Glutamatergic neuron (in vitro differentiated cells): ENCODE results near the gene HECTD1. TPM values are rescaled to one million over a fixed set of nuclear protein-coding genes. Genes with fewer than 3 reads are reported as not detected.

Experiments
- DNase-seq: peaks from one replicate; pipeline ENCODE4 v3.0.0; 2022
- H3K27ac Mint-ChIP-seq: one replicate; pipeline ENCODE4 v1.8.0; 2020; ENCODE audit warnings: mild to moderate bottlenecking, mixed read lengths, inconsistent platforms; ENCODE audit not compliant: unreplicated experiment
- H3K27me3 Mint-ChIP-seq: one replicate; pipeline ENCODE4 v1.8.0; 2020; ENCODE audit warnings: mild to moderate bottlenecking, moderate library complexity, mixed read lengths, inconsistent platforms; ENCODE audit not compliant: unreplicated experiment
- H3K36me3 Mint-ChIP-seq: one replicate; pipeline ENCODE4 v1.8.0; 2020; ENCODE audit warnings: mild to moderate bottlenecking, mixed read lengths, inconsistent platforms; ENCODE audit not compliant: unreplicated experiment
- H3K4me1 Mint-ChIP-seq: one replicate; pipeline ENCODE4 v1.8.0; 2020; ENCODE audit warnings: mild to moderate bottlenecking, low read depth, mixed read lengths, inconsistent platforms; ENCODE audit not compliant: unreplicated experiment
- H3K4me3 Mint-ChIP-seq: one replicate; pipeline ENCODE4 v1.8.0; 2020; ENCODE audit warnings: mild to moderate bottlenecking, mixed read lengths, inconsistent platforms; ENCODE audit not compliant: unreplicated experiment
- H3K9me3 Mint-ChIP-seq: one replicate; pipeline ENCODE4 v1.8.0; 2020; ENCODE audit warnings: mild to moderate bottlenecking, moderate library complexity, mixed read lengths, inconsistent platforms; ENCODE audit not compliant: unreplicated experiment
- total RNA-seq: library from RNA; stranded (reverse); fragmentation: NEBNext Ultra II Directional; extraction: Animal tissue kit (Norgen Biotek cat#: 25700); gene quantifications from one replicate; pipeline ENCODE4 v1.2.1, GENCODE V29; 2021; ENCODE audit not compliant: unreplicated experiment
- TF ChIP-seq, protein P1 (sequence below): fragments of 200-600 bp; sonication (generic); IDR thresholded peaks from one replicate; pipeline ENCODE4 v1.5.0; 2021; ENCODE audit not compliant: partially characterized antibody, unreplicated experiment

The HECTD1 gene
- total RNA-seq, 1 donor from 2014 or later, result 165 TPM

DNA sequence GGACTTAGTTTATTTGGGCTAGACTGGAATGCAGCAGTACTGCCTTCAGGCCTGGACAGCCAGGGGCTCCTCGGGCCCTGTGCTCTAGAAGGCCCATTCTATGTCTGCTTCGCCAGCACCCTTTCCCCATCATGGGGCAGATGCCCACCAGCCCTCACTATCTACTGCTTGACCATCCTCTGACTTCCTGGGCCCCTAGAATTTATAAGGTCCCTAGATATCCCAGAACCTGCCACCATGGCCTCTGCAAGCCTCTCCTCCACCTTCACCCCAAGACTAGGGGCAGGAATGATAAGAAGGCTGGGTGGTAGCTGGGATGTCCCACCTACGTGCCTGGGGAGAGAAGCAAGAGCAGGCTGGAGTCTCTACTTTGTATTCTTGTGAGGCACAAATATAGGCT lies 122.6 kb downstream of the HECTD1 start:
- no peaks in the 10 kb centered on the region for H3K36me3 Mint-ChIP-seq

GRCh38 chr14:31084385-31084784 lies 123.2 kb downstream of the HECTD1 start:
- DNase-seq, result no peak
- Mint-ChIP-seq H3K27ac (no peak overlapping the region), H3K36me3 (no peaks in the 10 kb centered on the region), H3K4me3 (no peak overlapping the region), H3K4me1 (peaks cover 2% of the 10 kb centered on the region), H3K9me3 (no peaks in the 10 kb centered on the region), H3K27me3 (no peaks in the 10 kb centered on the region)
- TF ChIP-seq, protein P1, sequence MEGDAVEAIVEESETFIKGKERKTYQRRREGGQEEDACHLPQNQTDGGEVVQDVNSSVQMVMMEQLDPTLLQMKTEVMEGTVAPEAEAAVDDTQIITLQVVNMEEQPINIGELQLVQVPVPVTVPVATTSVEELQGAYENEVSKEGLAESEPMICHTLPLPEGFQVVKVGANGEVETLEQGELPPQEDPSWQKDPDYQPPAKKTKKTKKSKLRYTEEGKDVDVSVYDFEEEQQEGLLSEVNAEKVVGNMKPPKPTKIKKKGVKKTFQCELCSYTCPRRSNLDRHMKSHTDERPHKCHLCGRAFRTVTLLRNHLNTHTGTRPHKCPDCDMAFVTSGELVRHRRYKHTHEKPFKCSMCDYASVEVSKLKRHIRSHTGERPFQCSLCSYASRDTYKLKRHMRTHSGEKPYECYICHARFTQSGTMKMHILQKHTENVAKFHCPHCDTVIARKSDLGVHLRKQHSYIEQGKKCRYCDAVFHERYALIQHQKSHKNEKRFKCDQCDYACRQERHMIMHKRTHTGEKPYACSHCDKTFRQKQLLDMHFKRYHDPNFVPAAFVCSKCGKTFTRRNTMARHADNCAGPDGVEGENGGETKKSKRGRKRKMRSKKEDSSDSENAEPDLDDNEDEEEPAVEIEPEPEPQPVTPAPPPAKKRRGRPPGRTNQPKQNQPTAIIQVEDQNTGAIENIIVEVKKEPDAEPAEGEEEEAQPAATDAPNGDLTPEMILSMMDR, result no peak

More for the DNA sequence above, 122.6 kb downstream of the HECTD1 start:
- TF ChIP-seq, protein P1, result no peak
- Mint-ChIP-seq H3K9me3 (no peaks in the 10 kb centered on the region), H3K27me3 (no peaks in the 10 kb centered on the region), H3K27ac (no peak overlapping the region), H3K4me1 (peaks cover 2% of the 10 kb centered on the region), H3K4me3 (no peak overlapping the region)
- DNase-seq, result no peak

- TF ChIP-seq, protein P1, result no peak
- peaks cover 2% of the 10 kb centered on the region for H3K4me1 Mint-ChIP-seq
- no peak overlapping the region for H3K4me3 Mint-ChIP-seq
- DNase-seq, result no peak
- H3K27me3 Mint-ChIP-seq, result no peaks in the 10 kb centered on the region
- no peaks in the 10 kb centered on the region for H3K36me3 Mint-ChIP-seq
- no peaks in the 10 kb centered on the region for H3K9me3 Mint-ChIP-seq
- H3K27ac Mint-ChIP-seq, result no peak overlapping the region
These were observed 123.8 kb downstream of the HECTD1 start for GRCh38 chr14:31083781-31084180.

DNA sequence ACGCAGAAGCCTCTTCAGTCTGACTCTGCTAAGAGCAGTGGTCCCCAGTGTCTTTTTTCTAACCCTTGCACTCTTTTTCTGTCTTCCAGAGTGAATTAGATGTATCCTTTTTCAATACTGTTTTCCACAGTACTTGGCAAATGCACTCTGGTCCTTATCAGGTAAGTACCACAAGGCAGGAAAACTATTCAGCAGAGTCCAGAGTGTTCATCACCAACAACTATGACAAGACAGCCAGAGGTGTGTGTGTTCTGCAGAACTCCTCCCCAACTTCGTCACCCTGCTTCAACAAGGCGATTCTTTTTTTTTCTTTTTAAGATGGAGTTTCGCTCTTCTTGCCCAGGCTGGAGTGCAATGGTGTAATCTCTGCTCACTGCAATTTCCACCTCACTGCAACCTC lies 127.1 kb downstream of the HECTD1 start:
- Mint-ChIP-seq H3K27me3 (no peaks in the 10 kb centered on the region), H3K4me3 (no peak overlapping the region), H3K4me1 (peaks cover 2% of the 10 kb centered on the region), H3K27ac (no peak overlapping the region), H3K36me3 (no peaks in the 10 kb centered on the region), H3K9me3 (no peaks in the 10 kb centered on the region)
- DNase-seq, result no peak
- TF ChIP-seq, protein P1, result no peak

DNA sequence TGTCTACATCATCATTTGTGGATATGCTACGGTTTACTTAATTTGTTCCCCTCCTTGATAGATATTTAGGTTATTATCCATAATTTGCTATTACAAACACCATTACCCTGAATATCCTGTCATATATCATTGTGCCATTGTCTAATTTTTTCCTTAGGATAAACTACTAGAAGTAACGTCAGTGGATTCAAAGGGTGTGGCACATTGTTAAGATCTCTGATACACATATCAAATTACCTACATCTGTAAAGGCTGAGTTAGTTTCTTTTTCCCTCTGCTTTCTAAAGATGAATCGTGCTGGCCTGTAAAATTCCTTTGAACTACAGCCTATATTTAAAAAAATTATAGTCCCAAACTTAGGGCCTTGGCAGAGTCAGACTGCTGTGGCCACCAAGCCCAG lies 127.5 kb downstream of the HECTD1 start:
- Mint-ChIP-seq H3K4me3 (no peak overlapping the region), H3K27ac (no peak overlapping the region), H3K4me1 (peaks cover 2% of the 10 kb centered on the region), H3K9me3 (no peaks in the 10 kb centered on the region), H3K36me3 (peaks cover 3% of the 10 kb centered on the region), H3K27me3 (no peaks in the 10 kb centered on the region)
- no peak for DNase-seq
- TF ChIP-seq, protein P1, result no peak
